HG03354 (cell line): Measurements from ENCODE around the gene ATXN7L3.
"Not testable (repeated sequence)": the region's sequence is repeated elsewhere in the genome, so short reads cannot be mapped to it uniquely, and the experiment has no call there.

ENCODE experiments used
- ATAC-seq: cut with Tn5 transposase; IDR thresholded peaks from one replicate; pipeline ENCODE4 v1.9.1; 2021; ENCODE audit warnings: mild to moderate bottlenecking; ENCODE audit not compliant: unreplicated experiment, poor library complexity, severe bottlenecking

The ATXN7L3 gene

GRCh38 chr17:44144966-44145739 is 54.5 kb downstream of the ATXN7L3 start:
- no peak for ATAC-seq

GRCh38 chr17:44143921-44144320 is 55.8 kb downstream of the ATXN7L3 start:
- not testable (repeated sequence) for ATAC-seq
